ENCODE data around the gene SSX4B.
"Not testable (repeated sequence)": the region's sequence is repeated elsewhere in the genome, so short reads cannot be mapped to it uniquely, and the experiment has no call there.

SSX4B gene, protein sequence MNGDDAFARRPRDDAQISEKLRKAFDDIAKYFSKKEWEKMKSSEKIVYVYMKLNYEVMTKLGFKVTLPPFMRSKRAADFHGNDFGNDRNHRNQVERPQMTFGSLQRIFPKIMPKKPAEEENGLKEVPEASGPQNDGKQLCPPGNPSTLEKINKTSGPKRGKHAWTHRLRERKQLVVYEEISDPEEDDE

DNA sequence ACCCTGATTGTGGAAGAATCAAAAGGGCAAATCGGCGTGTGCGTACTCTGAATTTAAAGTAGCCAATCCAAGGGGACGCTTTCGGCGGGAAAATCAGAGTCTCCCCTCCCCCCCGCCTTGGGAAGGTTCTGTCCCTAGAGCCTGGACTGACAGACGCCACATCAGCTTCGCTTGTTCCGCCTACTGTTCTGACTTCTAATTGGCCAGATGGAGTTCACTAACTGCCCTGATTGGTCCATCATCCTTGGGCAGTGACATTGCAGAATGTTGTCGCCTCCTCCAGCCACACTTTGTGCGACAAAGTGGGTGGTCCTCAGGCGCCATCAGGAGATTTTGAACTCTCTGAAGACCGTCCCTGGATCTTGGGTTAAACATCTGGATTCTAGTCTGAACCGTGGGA lies at the start of gene SSX4B:
TSS of gene SSX4B (minus strand) at position 101 of the 400 bp plus-strand sequence. CDS start 588 bp downstream, outside the sequence.
- not testable (repeated sequence) for FAIRE-seq; DNase-seq (ENCODE audit: insufficient read length, low spot score)

DNA sequence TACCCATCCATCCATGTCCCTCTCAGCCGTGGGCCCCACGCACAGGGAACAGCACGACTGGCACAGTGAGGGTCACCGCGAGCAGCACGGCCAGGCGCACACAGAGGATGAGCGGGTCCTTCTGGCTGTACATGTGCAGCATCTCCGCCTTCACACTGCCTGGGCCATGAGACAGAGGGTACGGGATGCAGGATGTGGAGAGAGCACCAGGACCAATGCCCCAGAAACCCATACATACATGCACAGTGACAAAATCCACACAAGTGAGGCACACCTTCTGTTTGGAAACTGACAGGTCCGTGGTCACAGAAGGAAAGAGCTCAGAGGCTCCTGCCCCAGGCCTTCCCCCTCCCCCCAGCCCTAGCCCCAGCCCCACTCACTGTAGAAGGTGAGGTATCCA lies 48.8 kb upstream of the SSX4B start:
- no peak for FAIRE-seq
- TF ChIP-seq, protein P1, sequence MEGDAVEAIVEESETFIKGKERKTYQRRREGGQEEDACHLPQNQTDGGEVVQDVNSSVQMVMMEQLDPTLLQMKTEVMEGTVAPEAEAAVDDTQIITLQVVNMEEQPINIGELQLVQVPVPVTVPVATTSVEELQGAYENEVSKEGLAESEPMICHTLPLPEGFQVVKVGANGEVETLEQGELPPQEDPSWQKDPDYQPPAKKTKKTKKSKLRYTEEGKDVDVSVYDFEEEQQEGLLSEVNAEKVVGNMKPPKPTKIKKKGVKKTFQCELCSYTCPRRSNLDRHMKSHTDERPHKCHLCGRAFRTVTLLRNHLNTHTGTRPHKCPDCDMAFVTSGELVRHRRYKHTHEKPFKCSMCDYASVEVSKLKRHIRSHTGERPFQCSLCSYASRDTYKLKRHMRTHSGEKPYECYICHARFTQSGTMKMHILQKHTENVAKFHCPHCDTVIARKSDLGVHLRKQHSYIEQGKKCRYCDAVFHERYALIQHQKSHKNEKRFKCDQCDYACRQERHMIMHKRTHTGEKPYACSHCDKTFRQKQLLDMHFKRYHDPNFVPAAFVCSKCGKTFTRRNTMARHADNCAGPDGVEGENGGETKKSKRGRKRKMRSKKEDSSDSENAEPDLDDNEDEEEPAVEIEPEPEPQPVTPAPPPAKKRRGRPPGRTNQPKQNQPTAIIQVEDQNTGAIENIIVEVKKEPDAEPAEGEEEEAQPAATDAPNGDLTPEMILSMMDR (IDR thresholded peaks at IDR 0.05; ENCODE audit: insufficient read depth, missing control alignments): no peak
- DNase-seq (ENCODE audit: insufficient read length, low spot score): no peak

DNA sequence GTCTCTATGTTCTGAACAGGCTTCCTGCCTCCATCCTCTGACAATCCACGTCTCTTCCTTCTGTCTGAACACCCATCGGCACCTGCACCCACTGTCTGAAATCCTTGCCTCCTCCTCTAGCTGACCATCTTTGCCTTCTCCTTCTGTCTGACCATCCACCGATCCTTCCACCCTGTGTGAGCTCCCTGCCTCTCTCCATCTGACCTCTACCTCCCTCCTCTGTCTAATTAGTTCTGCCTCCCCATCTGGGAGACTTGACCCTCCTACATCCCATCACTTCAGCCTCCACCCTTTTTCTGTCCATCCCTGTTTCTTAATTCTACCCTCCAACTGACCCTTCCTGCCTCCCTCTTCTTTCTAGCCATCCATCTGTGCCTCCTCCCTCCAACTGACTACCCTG lies 48.3 kb upstream of the SSX4B start:
- TF ChIP-seq, protein P1 (IDR thresholded peaks at IDR 0.05; ENCODE audit: insufficient read depth, missing control alignments): no peak
- no peak for DNase-seq (ENCODE audit: insufficient read length, low spot score)
- no peak for FAIRE-seq

DNA sequence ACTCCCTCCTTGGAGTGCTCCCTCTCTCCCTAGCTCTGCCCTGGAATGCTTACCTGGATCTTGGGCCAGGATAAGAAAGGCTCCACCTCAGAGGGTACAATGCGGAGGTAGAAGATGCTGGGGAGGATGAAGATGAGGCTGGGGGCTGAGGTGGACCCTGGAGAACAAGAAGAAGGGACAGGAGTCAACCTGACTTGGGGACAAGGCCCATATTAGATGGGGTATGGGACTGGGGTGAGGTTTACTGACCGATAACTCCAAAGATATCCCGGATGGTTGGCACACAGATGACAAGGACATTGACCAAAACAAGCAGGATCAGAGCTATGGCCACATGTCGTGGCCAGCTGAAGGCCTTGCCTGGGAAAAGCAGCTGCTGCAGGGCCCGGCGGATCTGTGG lies 47.7 kb upstream of the SSX4B start:
- DNase-seq (ENCODE audit: insufficient read length, low spot score) (no peak), FAIRE-seq (no peak)
- TF ChIP-seq, protein P1 (IDR thresholded peaks at IDR 0.05; ENCODE audit: insufficient read depth, missing control alignments): no peak

DNA sequence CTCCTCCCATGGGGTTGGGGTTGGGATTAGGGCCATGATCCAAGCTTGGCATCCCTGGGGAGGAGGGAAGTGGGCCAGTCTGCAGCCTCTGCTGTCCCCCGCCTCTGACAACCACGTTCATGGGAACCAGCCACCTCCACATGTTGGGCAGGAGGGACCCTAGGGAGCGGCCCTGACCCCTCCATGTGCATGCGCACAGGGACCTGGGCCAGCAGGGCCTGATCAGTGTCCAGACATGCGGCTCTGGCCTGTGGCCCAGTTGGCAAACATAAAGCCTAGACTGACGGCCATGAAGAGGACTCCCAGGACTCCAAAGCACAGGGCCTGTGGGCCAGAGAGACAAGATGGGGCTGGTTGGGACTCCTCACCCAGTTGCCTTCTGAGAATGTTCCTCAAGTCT lies 47.0 kb upstream of the SSX4B start:
- DNase-seq (ENCODE audit: insufficient read length, low spot score) (no peak), FAIRE-seq (no peak)
- TF ChIP-seq, protein P1 (IDR thresholded peaks at IDR 0.05; ENCODE audit: insufficient read depth, missing control alignments): no peak

DNA sequence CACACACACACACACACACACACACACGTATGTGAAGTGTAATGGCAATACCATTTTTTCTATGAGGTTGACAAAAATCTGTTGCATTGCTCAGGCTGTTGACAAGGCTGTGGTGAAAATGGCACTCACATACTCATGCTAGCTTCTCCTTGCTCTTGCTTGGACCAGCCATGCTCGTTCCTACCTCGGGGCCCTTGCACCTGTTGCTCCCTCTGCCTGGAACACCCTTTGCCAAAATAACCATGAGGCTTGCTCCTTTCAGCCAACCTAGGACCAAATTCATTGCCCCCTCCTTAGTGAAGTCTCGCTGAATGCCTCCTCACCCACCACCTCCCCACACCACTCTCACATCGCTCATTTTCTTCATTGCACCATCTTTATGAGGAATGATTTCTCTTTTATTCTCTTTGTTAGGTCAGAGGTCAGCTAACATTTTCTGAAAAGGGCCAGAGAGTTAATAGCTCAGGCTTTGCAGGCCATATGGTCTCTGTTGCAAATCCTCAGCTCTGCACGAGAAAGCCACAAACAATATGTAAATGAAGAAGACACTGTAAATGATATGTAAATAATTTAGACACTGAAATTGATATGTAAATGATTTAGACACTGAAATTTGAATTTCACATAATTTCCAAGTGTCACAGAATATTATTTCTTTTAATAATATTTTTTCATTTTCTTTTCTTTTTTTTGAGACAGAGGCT lies 45.0 kb upstream of the SSX4B start:
- DNase-seq (ENCODE audit: insufficient read length, low spot score) (no peak), FAIRE-seq (no peak)
- TF ChIP-seq, protein P1 (IDR thresholded peaks at IDR 0.05; ENCODE audit: insufficient read depth, missing control alignments): no peak

DNA sequence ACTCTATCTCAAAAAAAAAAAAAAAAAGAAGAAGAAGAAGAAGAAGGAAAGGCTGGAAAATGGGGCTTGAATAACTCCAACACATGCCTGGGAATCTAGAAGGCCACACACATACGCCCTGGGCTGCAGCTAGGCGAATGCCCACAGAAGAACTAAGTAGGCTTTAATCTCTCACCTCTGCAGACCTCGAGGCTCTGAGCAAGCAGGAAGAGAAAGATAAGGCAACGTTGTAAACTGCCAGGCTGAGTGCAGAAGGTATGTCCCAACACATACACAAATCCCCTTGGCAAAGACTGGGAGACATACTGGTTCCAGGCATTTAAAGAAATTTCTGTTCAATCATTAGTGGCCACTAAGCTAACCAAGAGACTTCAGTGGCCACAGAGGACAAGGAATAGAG lies 39.9 kb upstream of the SSX4B start:
- FAIRE-seq (no peak), DNase-seq (ENCODE audit: insufficient read length, low spot score) (no peak)
- TF ChIP-seq, protein P1 (IDR thresholded peaks at IDR 0.05; ENCODE audit: insufficient read depth, missing control alignments): no peak
